Calu3 (cell line): Measurements from ENCODE around the gene ALPG. TPM values are rescaled to one million over a fixed set of nuclear protein-coding genes. Genes with fewer than 3 reads are reported as not detected.

Experiments
- BruUV-seq: library from RNA; stranded (reverse); fragments of 400-500 nt; replicated peaks from 2 replicates; lab custom pipeline; 2021; lab: Mats Ljungman, UMichigan
- CTCF ChIA-PET: fragments of 300-600 bp; sonication (Branson Sonifier 250); formaldehyde crosslinking; loops from one replicate; lab custom pipeline; 2022; ENCODE audit warnings: antibody characterized with exemption; lab: Charles Lee
- DNase-seq: peaks from one replicate; pipeline ENCODE4 v3.0.0; 2022
- H3K27ac Mint-ChIP-seq: one replicate; pipeline ENCODE4 v1.8.0; 2022; ENCODE audit warnings: mixed read lengths; ENCODE audit not compliant: unreplicated experiment
- H3K27me3 Mint-ChIP-seq: one replicate; pipeline ENCODE4 v1.8.0; 2022; ENCODE audit warnings: mixed read lengths; ENCODE audit not compliant: unreplicated experiment
- H3K36me3 Mint-ChIP-seq: one replicate; pipeline ENCODE4 v1.8.0; 2022; ENCODE audit warnings: mild to moderate bottlenecking, moderate library complexity, mixed read lengths; ENCODE audit not compliant: insufficient read depth, unreplicated experiment
- H3K4me1 Mint-ChIP-seq: one replicate; pipeline ENCODE4 v1.8.0; 2022; ENCODE audit warnings: mild to moderate bottlenecking, low read depth, mixed read lengths; ENCODE audit not compliant: unreplicated experiment
- H3K4me3 Mint-ChIP-seq: one replicate; pipeline ENCODE4 v1.8.0; 2022; ENCODE audit warnings: mild to moderate bottlenecking, low read depth, moderate library complexity, mixed read lengths; ENCODE audit not compliant: unreplicated experiment
- H3K9me3 Mint-ChIP-seq: one replicate; pipeline ENCODE4 v1.8.0; 2022; ENCODE audit warnings: low read depth, mixed read lengths; ENCODE audit not compliant: unreplicated experiment
- CTCF ChIP-seq: fragments of 200-600 bp; IDR thresholded peaks from one replicate; pipeline ENCODE4 v1.8.0; 2022; ENCODE audit warnings: antibody characterized with exemption; ENCODE audit not compliant: unreplicated experiment
- intact Hi-C: fragments of 100-400 bp; cut with micrococcal nuclease; formaldehyde crosslinking; loops from one replicate; pipeline ENCODE4 v1.10.0; 2022; ENCODE audit not compliant: unreplicated experiment
- total RNA-seq: library from RNA; stranded (reverse); gene quantifications from 2 replicates; pipeline ENCODE4 v1.2.3, GENCODE V29; 2022

The ALPG gene
- total RNA-seq, 1 experiment from 2014 or later = not detected

- TF ChIP-seq CTCF = no peak
- Mint-ChIP-seq H3K9me3 (no peaks in the 10 kb centered on the region), H3K27me3 (peaks cover 89% of the 10 kb centered on the region), H3K27ac (no peak overlapping the region), H3K36me3 (no peaks in the 10 kb centered on the region), H3K4me3 (no peak overlapping the region), H3K4me1 (no peaks in the 10 kb centered on the region)
- no peak for DNase-seq
- CTCF ChIA-PET = no interaction called here
- intact Hi-C loops = loop anchor here (5.0 kb wide), 1 partner anchor 68 kb away; the partner anchor contains the start of gene PRSS56
- BruUV-seq = no TSS peak
Observed at GRCh38 chr2:232454630-232455029, 48.0 kb downstream of the ALPG start.

GRCh38 chr2:232455426-232456255 is 49.0 kb downstream of the ALPG start, which contains the start of gene ALPI:
ALPI (plus strand) TSS chr2:232456153; CDS start chr2:232456200, 47 bp downstream.
- TF ChIP-seq CTCF = no peak
- H3K4me1 Mint-ChIP-seq = no peaks in the 10 kb centered on the region
- H3K27ac Mint-ChIP-seq = no peak within 1 kb of the TSS
- H3K9me3 Mint-ChIP-seq = no peaks in the 10 kb centered on the region
- no peaks in the 10 kb centered on the region for H3K36me3 Mint-ChIP-seq
- DNase-seq = no peak
- peaks cover 89% of the 10 kb centered on the region for H3K27me3 Mint-ChIP-seq
- intact Hi-C loops = no loop called here
- CTCF ChIA-PET = no interaction called here
- BruUV-seq = no TSS peak
- H3K4me3 Mint-ChIP-seq = no peak within 1 kb of the TSS

GRCh38 chr2:232456296-232457120 is 49.9 kb downstream of the ALPG start:
- H3K27me3 Mint-ChIP-seq = peaks cover 93% of the 10 kb centered on the region
- no peak overlapping the region for H3K27ac Mint-ChIP-seq
- H3K9me3 Mint-ChIP-seq = no peaks in the 10 kb centered on the region
- no peaks in the 10 kb centered on the region for H3K36me3 Mint-ChIP-seq
- no peak for DNase-seq
- H3K4me1 Mint-ChIP-seq = no peaks in the 10 kb centered on the region
- CTCF ChIA-PET = no interaction called here
- H3K4me3 Mint-ChIP-seq = no peak overlapping the region
- no peak for TF ChIP-seq CTCF
- intact Hi-C loops = no loop called here
- BruUV-seq = no TSS peak

GRCh38 chr2:232457121-232458011 is 50.7 kb downstream of the ALPG start:
- TF ChIP-seq CTCF = no peak
- CTCF ChIA-PET = no interaction called here
- BruUV-seq = no TSS peak
- Mint-ChIP-seq H3K27ac (no peak overlapping the region), H3K36me3 (no peaks in the 10 kb centered on the region), H3K27me3 (peaks cover 97% of the 10 kb centered on the region), H3K9me3 (no peaks in the 10 kb centered on the region), H3K4me1 (no peaks in the 10 kb centered on the region), H3K4me3 (no peak overlapping the region)
- no peak for DNase-seq
- intact Hi-C loops = no loop called here
